CD14-positive monocyte (primary cell): Measurements from ENCODE around the gene RNASEH2A. TPM values are rescaled to one million over a fixed set of nuclear protein-coding genes. Genes with fewer than 3 reads are reported as not detected.

Experiments used
- DNase-seq, 3 donors: peaks; one replicate each; pipeline ENCODE4 v3.0.0-alpha.2; 2011 to 2022
- H2AFZ ChIP-seq: 2 replicates; pipeline ENCODE4 v1.6.0; 2012; ENCODE audit warnings: mild to moderate bottlenecking, low read depth, low read length, inconsistent platforms; ENCODE audit not compliant: insufficient read depth, poor library complexity, severe bottlenecking
- H3K27ac ChIP-seq, 2 donors: 1 replicate in 1 of 2; 2 replicates in 1 of 2; pipeline ENCODE4 v1.5.1; 2012 to 2013; ENCODE audit warnings: low read length in 2 of 2, control low read depth in 1 of 2, inconsistent platforms in 1 of 2, low read depth in 1 of 2, mild to moderate bottlenecking in 1 of 2
- H3K27me3 ChIP-seq, 2 donors: one replicate each; pipeline versions ENCODE4 v1.6.0 to v1.6.1; 2011 to 2013; ENCODE audit warnings: low read length in 2 of 2; ENCODE audit not compliant: control insufficient read depth in 2 of 2, insufficient read depth in 2 of 2
- H3K36me3 ChIP-seq, 2 donors: replicated peaks in 1 of 2; 1 replicate in 1 of 2; 2 replicates in 1 of 2; pipeline versions ENCODE4 v1.5.1 to v1.6.1; 2012 to 2013; ENCODE audit warnings: low read length in 2 of 2, control low read depth in 1 of 2, inconsistent platforms in 1 of 2, mild to moderate bottlenecking in 1 of 2; ENCODE audit not compliant: insufficient read depth in 2 of 2, control insufficient read depth in 1 of 2
- H3K4me1 ChIP-seq, 2 donors: 1 replicate in 1 of 2; 2 replicates in 1 of 2; pipeline versions ENCODE4 v1.5.1 to v1.6.1; 2012 to 2013; ENCODE audit warnings: low read length in 2 of 2, control low read depth in 1 of 2, inconsistent platforms in 1 of 2, mild to moderate bottlenecking in 1 of 2, moderate library complexity in 1 of 2; ENCODE audit not compliant: insufficient read depth in 2 of 2, control insufficient read depth in 1 of 2
- H3K4me2 ChIP-seq: replicated peaks from 2 replicates; pipeline ENCODE3; 2012; ENCODE audit warnings: low read length, moderate library complexity, mild to moderate bottlenecking; ENCODE audit not compliant: poor library complexity, severe bottlenecking; ENCODE audit errors: extremely low read depth
- H3K4me3 ChIP-seq, 3 experiments: fragments of 200-600 bp in 1 of 3; sonication (generic) in 1 of 3; replicated peaks in 1 of 3; 1 replicate in 2 of 3; 2 replicates in 1 of 3; pipeline ENCODE4 v1.5.1; 2011 to 2013; ENCODE audit warnings: low read length in 3 of 3, mild to moderate bottlenecking in 3 of 3, control low read depth in 2 of 3, low read depth in 2 of 3, inconsistent platforms in 1 of 3, moderate library complexity in 1 of 3
- H3K79me2 ChIP-seq: 2 replicates; pipeline ENCODE4 v1.6.0; 2012; ENCODE audit warnings: mild to moderate bottlenecking, control low read depth, inconsistent platforms, low read length, moderate library complexity; ENCODE audit not compliant: insufficient read depth
- H3K9ac ChIP-seq: 2 replicates; pipeline ENCODE4 v1.6.0; 2017; ENCODE audit warnings: low read length, mild to moderate bottlenecking; ENCODE audit not compliant: insufficient read depth, poor library complexity, severe bottlenecking
- H3K9me3 ChIP-seq, 2 donors: replicated peaks in 1 of 2; 1 replicate in 1 of 2; 2 replicates in 1 of 2; pipeline versions ENCODE4 v1.5.1 to v1.6.1; 2012 to 2013; ENCODE audit warnings: low read length in 2 of 2, control low read depth in 1 of 2; ENCODE audit not compliant: control insufficient read depth in 1 of 2, insufficient read depth in 1 of 2
- H4K20me1 ChIP-seq: 2 replicates; pipeline ENCODE4 v1.6.0; 2012; ENCODE audit warnings: mild to moderate bottlenecking, low read length, control low read depth, moderate library complexity; ENCODE audit not compliant: insufficient read depth
- H3K27ac Mint-ChIP-seq, 7 donors: one replicate each; pipeline ENCODE4 v1.8.0; 2020; ENCODE audit warnings: mild to moderate bottlenecking in 7 of 7, mixed read lengths in 7 of 7, moderate library complexity in 6 of 7, inconsistent platforms in 2 of 7
- H3K27me3 Mint-ChIP-seq, 3 donors: one replicate each; pipeline ENCODE4 v1.8.0; 2021 to 2022; ENCODE audit warnings: low read depth in 3 of 3, mild to moderate bottlenecking in 3 of 3, mixed read lengths in 3 of 3, moderate library complexity in 3 of 3, inconsistent platforms in 1 of 3
- H3K36me3 Mint-ChIP-seq, 2 donors: one replicate each; pipeline ENCODE4 v1.8.0; 2020; ENCODE audit warnings: mixed read lengths in 2 of 2, inconsistent platforms in 1 of 2, mild to moderate bottlenecking in 1 of 2
- H3K4me1 Mint-ChIP-seq: one replicate; pipeline ENCODE4 v1.8.0; 2020; ENCODE audit warnings: mild to moderate bottlenecking, mixed read lengths
- H3K4me3 Mint-ChIP-seq, 2 donors: one replicate each; pipeline ENCODE4 v1.8.0; 2020; ENCODE audit warnings: mild to moderate bottlenecking in 2 of 2, mixed read lengths in 2 of 2, moderate library complexity in 1 of 2
- H3K9me3 Mint-ChIP-seq, 7 donors: one replicate each; pipeline ENCODE4 v1.8.0; 2020 to 2022; ENCODE audit warnings: mixed read lengths in 7 of 7, mild to moderate bottlenecking in 6 of 7, moderate library complexity in 6 of 7, inconsistent platforms in 2 of 7
- CTCF ChIP-seq: fragments of 200-600 bp; IDR thresholded peaks from one replicate; pipeline ENCODE4 v1.8.0; 2022; ENCODE audit warnings: antibody characterized with exemption, mild to moderate bottlenecking
- WGBS: methylation state at CpG from one replicate; pipeline ENCODE4 v1.1.5; 2013; ENCODE audit warnings: missing lambda C conversion rate; ENCODE audit not compliant: insufficient coverage; 5-methylcytosine and 5-hydroxymethylcytosine counted together
- intact Hi-C, 2 donors: fragments of 100-400 bp; cut with micrococcal nuclease; formaldehyde crosslinking; loops; one replicate each; pipeline versions ENCODE4 v1.15.0 to v1.15.1; 2023
- polyA plus RNA-seq, 3 donors: library from polyadenylated mRNA; depleted of rRNA in 1 of 3; unstranded in 2 of 3; stranded (reverse) in 1 of 3; fragments of 300-500 nt in 2 of 3; fragments of >200 nt in 1 of 3; fragmentation: Illumina TruSeq in 2 of 3; gene quantifications; 1 replicate in 2 of 3; 2 replicates in 1 of 3; pipeline ENCODE4 v1.2.3, GENCODE V29; 2012 to 2021

RNASEH2A gene
- polyA plus RNA-seq, 3 donors = 8.7 to 21.5 (median 15.2) TPM

GRCh38 chr19:12778017-12778904, 28.1 kb upstream of the RNASEH2A start:
- peaks cover 45% of the 10 kb centered on the region for H3K4me1 Mint-ChIP-seq
- TF ChIP-seq CTCF = no peak
- H3K27ac Mint-ChIP-seq = peak overlapping the region; percentile 93 to 97 (median 96)
- H3K27ac ChIP-seq = peak overlapping the region; percentile 84 to 94
- peak in 2 of 3 donors; percentile 47 to 64 for DNase-seq
- no peaks in the 10 kb centered on the region for H3K36me3 ChIP-seq
- peak overlapping the region; percentile 79 for H3K4me2 ChIP-seq
- peak overlapping the region; percentile 66 for H2AFZ ChIP-seq
- peaks cover 57 to 70% of the 10 kb centered on the region in 2 donors for H3K4me1 ChIP-seq
- H3K9ac ChIP-seq = peak overlapping the region; percentile 86
- 5% methylated on average over 25 of the region's 44 CpGs for WGBS
- peaks cover 3 to 4% of the 10 kb centered on the region in 2 donors for H3K36me3 Mint-ChIP-seq
- H4K20me1 ChIP-seq = peaks cover 4% of the 10 kb centered on the region
- no peaks in the 10 kb centered on the region for H3K9me3 ChIP-seq
- intact Hi-C loops = loop anchor here in 1 of 2 donors (2.0 kb wide), 1 partner anchor 17 kb away; no protein-coding TSS in a partner anchor
- peak overlapping the region; percentile 87 to 93 for H3K4me3 Mint-ChIP-seq
- no peaks in the 10 kb centered on the region for H3K9me3 Mint-ChIP-seq
- H3K27me3 Mint-ChIP-seq = peaks cover 3 to 7% (median 5%) of the 10 kb centered on the region in 3 donors
- no peaks in the 10 kb centered on the region for H3K27me3 ChIP-seq
- peak overlapping the region; percentile 76 to 83 (median 82) for H3K4me3 ChIP-seq
- peaks cover 26% of the 10 kb centered on the region for H3K79me2 ChIP-seq

GRCh38 chr19:12778905-12779161, 27.6 kb upstream of the RNASEH2A start:
- H3K4me3 ChIP-seq = peak overlapping the region; percentile 76 to 83 (median 82)
- H3K9me3 ChIP-seq = no peaks in the 10 kb centered on the region
- intact Hi-C loops = loop anchor here in 1 of 2 donors (2.0 kb wide), 1 partner anchor 16 kb away; no protein-coding TSS in a partner anchor
- peaks cover 63 to 76% of the 10 kb centered on the region in 2 donors for H3K4me1 ChIP-seq
- H3K36me3 ChIP-seq = no peaks in the 10 kb centered on the region
- H3K27me3 Mint-ChIP-seq = peaks cover 3 to 7% (median 3%) of the 10 kb centered on the region in 3 donors
- H2AFZ ChIP-seq = no peak overlapping the region
- WGBS = no CpG with 5 or more reads among the region's 6 CpGs
- H3K36me3 Mint-ChIP-seq = peaks cover under 1 to 3% of the 10 kb centered on the region in 2 donors
- H3K27me3 ChIP-seq = no peaks in the 10 kb centered on the region
- H3K27ac Mint-ChIP-seq = peak overlapping the region; percentile 93 to 97 (median 96)
- peak overlapping the region; percentile 79 for H3K4me2 ChIP-seq
- DNase-seq = no peak
- peak overlapping the region; percentile 86 for H3K9ac ChIP-seq
- peaks cover 4% of the 10 kb centered on the region for H4K20me1 ChIP-seq
- H3K79me2 ChIP-seq = peaks cover 30% of the 10 kb centered on the region
- H3K9me3 Mint-ChIP-seq = no peaks in the 10 kb centered on the region
- no peak for TF ChIP-seq CTCF
- H3K4me3 Mint-ChIP-seq = peak overlapping the region; percentile 87 to 93
- peaks cover 42% of the 10 kb centered on the region for H3K4me1 Mint-ChIP-seq
- peak overlapping the region; percentile 84 to 94 for H3K27ac ChIP-seq
